GM18505 (cell line): Measurements from ENCODE around the gene SFSWAP.

Source experiments
- ATAC-seq: cut with Tn5 transposase; IDR thresholded peaks from one replicate; pipeline ENCODE4 v1.9.1; 2021; ENCODE audit not compliant: unreplicated experiment
- POLR2A ChIP-seq: IDR thresholded peaks from 4 replicates; pipeline ENCODE4 v1.6.1; 2011; ENCODE audit warnings: borderline replicate concordance; ENCODE audit not compliant: insufficient read depth, insufficient read length; ENCODE audit errors: extremely low read depth

Gene SFSWAP

DNA sequence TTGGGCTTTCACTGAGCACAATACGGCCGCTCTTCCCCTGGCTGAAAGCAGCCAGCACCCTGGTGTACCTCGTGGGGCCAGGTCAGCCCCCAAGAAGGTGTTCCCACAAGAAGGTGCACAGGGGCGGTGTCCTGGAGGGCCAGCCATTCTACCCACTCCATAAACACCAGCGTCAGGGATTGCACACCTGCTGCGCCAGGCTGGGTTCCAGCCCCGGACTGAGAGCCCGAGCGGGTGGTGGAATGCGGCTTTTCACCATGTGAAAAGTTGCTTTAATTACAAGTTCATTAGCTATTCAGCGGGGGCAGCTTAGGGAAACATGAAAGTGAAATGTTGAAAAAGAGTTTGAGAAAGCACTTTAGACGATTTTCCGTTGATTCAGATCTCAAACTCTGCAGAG, 99.8 kb downstream of the SFSWAP start:
- ATAC-seq = no peak
- TF ChIP-seq POLR2A = no peak

DNA sequence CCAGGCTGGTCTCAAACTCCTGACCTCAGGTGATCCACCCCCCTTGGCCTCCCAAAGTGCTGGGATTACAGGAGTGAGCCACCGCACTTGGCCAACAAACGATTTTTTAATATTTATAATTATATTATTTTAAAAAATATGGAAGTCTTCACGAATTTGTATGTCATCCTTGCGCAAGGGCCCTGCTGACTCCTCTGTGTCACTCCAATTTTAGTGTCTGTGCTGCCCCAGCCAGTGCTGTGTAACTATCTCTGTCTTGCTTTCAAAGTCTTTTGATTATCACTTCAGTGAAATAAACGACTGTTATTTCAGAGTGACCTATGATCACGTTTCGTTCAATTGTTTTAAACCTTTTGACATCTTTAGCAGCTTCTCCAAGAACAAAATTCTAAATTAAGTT, 104.2 kb downstream of the SFSWAP start:
- TF ChIP-seq POLR2A = no peak
- ATAC-seq = no peak

DNA sequence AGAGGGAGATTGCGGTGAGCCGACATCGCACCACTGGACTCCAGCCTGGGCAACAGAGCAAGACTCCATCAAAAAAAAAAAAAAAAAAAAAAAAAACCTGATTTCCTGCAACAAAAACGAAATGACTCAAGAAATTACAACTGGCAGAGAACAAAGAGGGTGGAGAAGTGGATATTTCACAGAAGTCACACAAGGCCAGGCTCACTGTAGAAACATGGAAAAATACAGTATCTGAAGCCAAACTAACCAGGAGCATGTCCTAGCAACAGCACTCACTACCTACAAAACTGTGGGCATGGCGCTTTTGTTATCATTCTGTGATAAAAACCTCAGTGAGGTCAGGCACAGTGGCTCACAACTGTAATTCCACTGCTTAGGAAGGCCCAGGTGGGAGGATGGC, 105.6 kb downstream of the SFSWAP start:
- TF ChIP-seq POLR2A = no peak
- no peak for ATAC-seq

DNA sequence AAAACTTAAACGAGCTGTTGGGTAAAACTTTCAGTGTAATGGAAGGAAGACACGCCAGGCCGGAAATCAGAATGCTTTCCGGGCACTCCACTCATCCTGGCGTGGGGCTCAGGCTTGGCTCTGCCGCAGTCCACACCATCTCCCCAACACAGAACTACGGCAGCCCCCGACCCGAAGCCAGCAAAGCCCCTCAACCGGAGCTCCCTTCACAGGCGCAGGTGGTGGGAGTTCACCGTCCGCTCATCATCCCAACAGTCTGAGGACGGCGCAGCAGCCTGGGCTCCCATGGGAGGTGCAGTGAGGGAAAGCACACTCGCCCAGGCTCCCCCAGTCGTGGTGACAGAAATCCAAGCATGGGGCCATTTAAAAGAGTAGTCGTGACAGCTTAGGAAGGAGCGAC, 106.4 kb downstream of the SFSWAP start:
- no peak for ATAC-seq
- no peak for TF ChIP-seq POLR2A

DNA sequence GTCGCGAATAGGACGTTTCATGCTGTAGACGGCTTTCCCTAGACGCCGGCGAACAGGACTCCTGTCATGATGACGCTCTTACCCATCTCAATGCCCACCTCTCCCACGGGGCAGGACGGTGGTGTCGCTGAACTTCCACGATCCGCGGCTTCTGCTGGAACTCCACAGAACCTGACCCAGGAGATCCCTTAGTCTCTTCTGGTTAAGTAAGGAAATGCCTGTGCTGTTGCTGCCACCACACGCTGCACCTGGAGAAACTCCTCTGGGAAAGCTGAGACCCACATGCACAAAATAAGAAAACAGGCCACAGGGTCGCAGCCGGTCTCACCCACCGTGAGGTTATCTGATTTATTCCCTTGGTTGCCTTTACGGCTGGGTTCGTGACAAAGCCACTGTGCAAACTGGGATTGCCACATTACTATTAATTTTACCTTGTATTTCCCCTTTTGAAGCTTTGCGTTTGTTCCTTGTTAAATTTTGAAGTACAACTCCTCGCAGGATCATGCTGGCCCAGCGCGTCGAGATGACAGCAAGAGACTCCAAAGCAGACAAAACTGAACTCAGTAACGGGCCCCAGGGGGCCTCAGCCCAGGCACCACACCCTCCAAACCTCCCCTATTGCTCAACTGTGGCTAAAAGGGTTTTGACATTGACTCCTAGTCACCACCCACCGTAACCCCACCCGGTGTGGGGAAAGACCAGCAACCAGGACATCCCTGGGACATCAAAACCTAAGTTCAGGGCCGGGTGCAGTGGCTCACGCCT, 108.1 kb downstream of the SFSWAP start:
- no peak for ATAC-seq

DNA sequence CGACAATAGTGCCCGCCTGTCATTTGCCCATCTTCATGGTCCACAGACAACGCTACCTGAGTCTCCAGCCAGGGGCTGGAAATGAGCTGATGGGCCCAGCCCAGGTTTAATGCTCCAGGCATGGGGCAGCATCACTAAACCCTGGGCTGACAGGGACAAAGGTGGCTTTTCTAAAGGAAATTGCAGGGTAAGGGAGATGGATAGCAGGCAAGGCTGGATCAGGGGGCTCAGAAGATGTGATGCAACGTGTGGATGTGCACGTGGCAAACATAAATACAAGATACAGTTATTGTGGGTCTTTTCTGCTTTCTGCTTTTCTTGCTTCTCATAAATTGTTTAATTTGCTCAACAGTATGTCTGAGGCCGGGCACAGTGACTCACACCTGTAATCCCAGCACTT, 113.6 kb downstream of the SFSWAP start:
- no peak for TF ChIP-seq POLR2A
- no peak for ATAC-seq

More for the DNA sequence above, 108.1 kb downstream of the SFSWAP start:
- no peak for TF ChIP-seq POLR2A

DNA sequence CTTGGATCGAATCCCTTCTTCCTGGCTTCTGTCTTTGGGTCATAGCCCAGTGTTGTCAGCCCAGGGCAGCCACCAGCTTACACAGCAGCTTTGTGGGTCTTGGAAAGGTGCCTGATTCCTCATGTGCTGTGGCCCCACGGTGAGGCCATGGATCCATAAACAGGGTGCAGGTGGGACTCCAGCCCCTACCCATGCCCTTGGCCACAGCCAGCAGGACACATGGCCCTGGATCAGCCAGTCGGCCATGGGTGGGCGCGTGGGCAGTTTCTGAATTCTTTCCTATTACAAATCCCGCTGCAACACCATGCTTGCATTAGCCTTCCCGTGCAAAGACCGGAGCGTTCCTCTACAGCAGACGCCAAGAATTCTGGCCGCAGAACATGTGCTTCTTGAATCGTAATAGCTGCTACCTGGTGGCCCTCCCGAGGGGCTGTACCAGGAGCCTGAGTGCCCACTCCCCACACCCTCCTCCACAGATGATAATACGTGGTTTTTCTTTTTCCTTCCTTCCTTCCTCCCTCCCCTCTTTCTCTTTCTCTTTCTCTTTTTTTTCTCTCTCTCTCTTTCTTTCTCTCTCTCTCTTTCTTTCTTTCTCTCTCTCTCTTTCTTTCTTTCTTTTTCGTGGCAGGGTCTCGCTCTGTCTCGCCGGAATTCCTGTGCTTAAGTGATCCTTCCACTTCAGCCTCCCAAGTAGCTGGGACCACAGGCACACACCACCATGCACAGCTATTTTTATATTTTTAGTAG, 114.4 kb downstream of the SFSWAP start:
- ATAC-seq = no peak
- TF ChIP-seq POLR2A = no peak

DNA sequence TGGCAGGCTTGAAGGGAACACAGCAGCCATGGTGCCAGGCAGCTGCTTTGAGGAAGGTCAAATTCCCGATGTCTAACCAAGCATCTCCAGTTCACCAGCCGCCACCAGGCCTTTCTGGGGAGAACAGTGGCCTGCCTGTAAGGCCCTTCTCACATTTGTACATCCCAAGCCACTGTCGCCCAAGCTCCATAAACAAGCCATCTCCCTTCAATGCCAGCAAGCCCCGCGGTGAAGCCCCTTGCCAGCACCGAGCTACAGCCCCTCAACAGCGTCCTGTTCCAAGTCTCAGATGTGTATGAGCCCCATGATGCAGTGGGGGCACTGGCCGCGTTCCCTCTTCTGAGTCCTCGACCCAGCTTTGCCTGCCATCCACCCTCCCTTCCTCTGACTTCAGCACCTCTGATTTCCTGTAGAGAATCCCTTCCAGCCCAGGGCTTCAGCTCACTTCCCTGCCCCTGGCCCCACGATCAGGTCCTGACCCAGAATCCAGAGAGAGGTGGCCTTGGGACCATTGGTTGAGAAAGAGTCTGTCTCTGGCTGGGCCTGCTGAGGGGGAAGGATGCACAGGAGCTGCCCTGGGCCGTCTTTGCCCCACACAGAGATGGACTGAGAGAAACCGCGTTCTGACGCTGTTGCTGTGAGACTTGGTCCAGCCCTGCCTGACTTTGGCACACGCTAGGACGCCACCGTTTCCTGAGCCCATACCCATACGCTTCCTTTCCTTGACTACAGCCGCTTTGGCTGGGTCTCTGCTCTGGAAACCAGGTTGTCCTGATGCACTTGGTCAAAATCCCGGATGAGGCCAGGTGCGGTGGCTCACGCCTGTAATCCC, 115.4 kb downstream of the SFSWAP start:
- no peak for TF ChIP-seq POLR2A
- no peak for ATAC-seq

DNA sequence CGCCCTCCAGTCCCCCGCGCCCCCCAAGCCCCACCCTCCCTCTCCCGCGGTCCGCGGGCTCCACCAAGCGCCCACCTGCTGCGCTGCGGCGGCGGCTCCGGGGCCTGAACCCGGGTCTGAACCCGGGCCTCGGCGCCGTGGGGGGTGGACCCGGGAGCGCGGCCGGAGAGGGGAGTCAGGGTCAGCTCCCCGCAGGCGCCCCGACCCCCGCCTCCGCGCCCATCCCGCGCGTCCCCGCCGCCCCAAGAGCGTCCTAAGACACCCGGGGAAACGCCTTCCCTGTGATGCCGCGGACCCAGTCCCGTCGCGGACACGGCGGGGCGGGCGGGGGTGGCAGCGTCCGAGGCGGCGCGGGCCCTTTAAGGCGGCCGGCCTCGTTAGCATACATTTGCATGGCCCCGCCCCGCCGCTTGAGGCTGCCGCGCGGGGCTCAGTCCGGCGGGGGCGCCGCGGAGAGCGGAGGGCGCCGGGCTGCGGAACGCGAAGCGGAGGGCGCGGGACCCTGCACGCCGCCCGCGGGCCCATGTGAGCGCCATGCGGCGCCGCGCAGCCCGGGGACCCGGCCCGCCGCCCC, 117.2 kb downstream of the SFSWAP start, which contains the start of gene MMP17:
Gene MMP17 (plus strand): TSS at position 433 of the 574 bp plus-strand sequence. CDS start 102 bp downstream, at position 535.
- TF ChIP-seq POLR2A = no peak
- ATAC-seq = peak; percentile 65

DNA sequence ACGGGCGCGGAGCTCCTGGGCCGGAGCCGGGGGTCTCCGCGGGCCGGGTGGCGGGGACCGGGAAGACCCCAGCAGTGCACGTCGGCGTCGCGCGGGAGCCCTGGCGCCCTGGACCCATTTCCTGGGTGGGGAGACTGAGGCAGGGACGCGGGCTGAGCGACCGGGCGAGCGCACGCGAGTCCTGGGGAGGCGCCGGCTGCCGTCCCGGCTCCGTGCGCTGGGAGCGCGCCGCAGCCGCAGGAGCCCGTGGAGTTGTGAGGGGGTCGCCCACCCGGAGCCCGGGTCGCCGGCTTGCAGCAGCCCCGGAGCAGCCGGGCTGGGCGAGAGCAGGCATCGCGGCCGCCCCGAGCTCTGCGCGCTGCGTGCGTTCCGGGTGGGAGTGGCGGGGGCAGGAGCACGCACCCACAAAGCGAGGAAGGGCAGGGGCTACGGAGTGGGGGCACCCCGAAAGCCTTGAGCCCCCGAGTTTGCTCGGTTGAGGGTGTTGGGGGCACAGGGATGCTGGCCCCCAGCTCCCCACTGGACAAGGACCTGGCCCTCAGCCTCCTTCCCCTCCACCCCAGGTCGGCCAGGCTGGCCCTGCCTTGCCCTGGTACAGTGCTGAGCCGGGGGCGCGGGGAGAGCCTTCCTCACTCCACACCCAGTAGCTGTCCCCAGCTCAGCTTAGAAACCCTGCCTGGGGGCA, 117.9 kb downstream of the SFSWAP start:
- ATAC-seq = peak; percentile 11
- no peak for TF ChIP-seq POLR2A

DNA sequence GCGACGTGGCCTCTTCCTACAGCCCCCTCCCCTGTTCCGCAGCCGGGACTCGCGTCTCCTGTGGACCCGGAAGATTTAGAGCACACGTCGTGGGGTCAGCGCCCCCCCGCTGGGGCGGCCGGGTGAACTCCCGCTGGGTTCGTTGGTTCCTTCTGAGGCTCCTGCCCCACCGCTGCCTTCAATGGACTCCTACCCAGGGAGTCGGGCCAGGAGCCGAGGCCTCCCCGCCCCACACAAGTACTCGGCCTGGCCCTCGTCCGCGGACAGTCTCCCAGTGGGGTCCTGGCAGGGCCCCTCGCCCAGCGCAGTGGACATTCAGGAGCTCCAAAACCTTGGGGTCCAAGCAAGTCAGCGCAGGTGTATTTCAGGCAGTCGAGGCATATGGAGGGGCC, 118.5 kb downstream of the SFSWAP start:
- TF ChIP-seq POLR2A = no peak
- ATAC-seq = no peak

DNA sequence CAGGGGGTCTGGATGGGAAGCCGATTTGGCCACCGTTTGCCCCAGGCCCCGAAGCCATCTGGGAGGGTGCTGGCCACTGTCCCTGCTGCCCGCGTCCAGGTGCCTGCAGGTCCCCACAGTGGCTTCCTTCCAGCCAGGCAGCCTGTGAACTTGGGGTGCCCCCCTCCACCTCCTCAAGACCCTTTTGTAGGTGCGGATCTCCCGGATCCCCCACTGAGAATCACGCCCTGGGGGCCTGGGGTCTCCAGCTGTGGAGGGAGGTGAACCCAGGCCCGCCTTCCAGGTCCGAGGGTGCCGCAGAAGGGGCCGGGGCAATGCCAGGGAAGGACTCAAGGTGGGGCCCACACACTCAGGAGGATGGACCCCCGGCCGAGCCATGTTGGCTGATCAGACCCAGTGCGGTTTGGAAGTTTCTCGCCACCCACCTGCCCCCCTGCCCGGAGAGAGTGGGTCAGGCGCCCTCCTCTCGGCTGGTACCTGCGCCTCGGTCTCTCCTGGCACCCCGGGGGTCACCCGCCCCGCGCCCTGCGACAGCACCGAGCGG, 119.0 kb downstream of the SFSWAP start:
- TF ChIP-seq POLR2A = no peak
- ATAC-seq = no peak
